Mesenchymal stem cell (in vitro differentiated cells and primary cell): ENCODE measurements around the gene PPP1R1A.
A peak's percentile ranks its signal among the peaks of the same experiment; 100 is the strongest.

ENCODE experiments used
- DNase-seq: peaks from one replicate; pipeline ENCODE4 v3.0.0-alpha.2; 2013
- H2AFZ ChIP-seq: one replicate; pipeline ENCODE4 v1.6.1; 2013; ENCODE audit warnings: low read depth, mild to moderate bottlenecking, control low read depth, inconsistent platforms, low read length, moderate library complexity
- H2AK5ac ChIP-seq: 2 replicates; pipeline ENCODE4 v1.6.1; 2013; ENCODE audit warnings: low read length, moderate library complexity, mild to moderate bottlenecking, inconsistent platforms; ENCODE audit not compliant: severe bottlenecking
- H2BK120ac ChIP-seq: one replicate; pipeline ENCODE4 v1.6.1; 2013; ENCODE audit warnings: low read depth, mild to moderate bottlenecking, inconsistent platforms, low read length, moderate library complexity
- H2BK12ac ChIP-seq, 2 experiments: one replicate each; pipeline ENCODE4 v1.6.1; 2013; ENCODE audit warnings: inconsistent platforms in 2 of 2, low read length in 2 of 2, mild to moderate bottlenecking in 2 of 2, moderate library complexity in 2 of 2, control low read depth in 1 of 2
- H2BK15ac ChIP-seq: one replicate; pipeline ENCODE4 v1.6.1; 2013; ENCODE audit warnings: mild to moderate bottlenecking, low read depth, inconsistent platforms; ENCODE audit not compliant: poor library complexity, severe bottlenecking
- H2BK5ac ChIP-seq: 2 replicates; pipeline ENCODE4 v1.6.1; 2013; ENCODE audit warnings: low read depth, mild to moderate bottlenecking, low read length, control low read depth, inconsistent platforms; ENCODE audit not compliant: poor library complexity, severe bottlenecking
- H3K14ac ChIP-seq, 2 experiments: one replicate each; pipeline ENCODE4 v1.6.1; 2013; ENCODE audit warnings: inconsistent platforms in 2 of 2, low read length in 2 of 2, control low read depth in 1 of 2, mild to moderate bottlenecking in 1 of 2, moderate library complexity in 1 of 2
- H3K18ac ChIP-seq, 2 experiments: one replicate each; pipeline ENCODE4 v1.6.1; 2013; ENCODE audit warnings: inconsistent platforms in 2 of 2, low read length in 2 of 2, control low read depth in 1 of 2, low read depth in 1 of 2, mild to moderate bottlenecking in 1 of 2
- H3K23ac ChIP-seq, 2 experiments: one replicate each; pipeline ENCODE4 v1.6.1; 2013; ENCODE audit warnings: inconsistent platforms in 2 of 2, low read length in 2 of 2, mild to moderate bottlenecking in 2 of 2, moderate library complexity in 2 of 2, control low read depth in 1 of 2
- H3K27ac ChIP-seq: 2 replicates; pipeline ENCODE4 v1.5.1; 2013; ENCODE audit warnings: mild to moderate bottlenecking, moderate library complexity, low read length, control low read depth, inconsistent platforms; ENCODE audit not compliant: poor library complexity, severe bottlenecking
- H3K27me3 ChIP-seq, 2 experiments: 2 replicates each; pipeline versions ENCODE4 v1.6.1 to v1.7.0; 2013; ENCODE audit warnings: low read length in 2 of 2, mild to moderate bottlenecking in 2 of 2, moderate library complexity in 2 of 2, control low read depth in 1 of 2, inconsistent platforms in 1 of 2; ENCODE audit not compliant: control insufficient read depth in 1 of 2, insufficient read depth in 1 of 2
- H3K36me3 ChIP-seq, 2 experiments: 2 replicates each; pipeline versions ENCODE4 v1.6.1 to v1.7.0; 2013; ENCODE audit warnings: low read length in 2 of 2, control low read depth in 1 of 2, inconsistent platforms in 1 of 2, low read depth in 1 of 2, mild to moderate bottlenecking in 1 of 2; ENCODE audit not compliant: insufficient read depth in 2 of 2, control insufficient read depth in 1 of 2
- H3K4ac ChIP-seq, 2 experiments: one replicate each; pipeline ENCODE4 v1.6.1; 2013; ENCODE audit warnings: inconsistent platforms in 2 of 2, low read length in 2 of 2, mild to moderate bottlenecking in 2 of 2, moderate library complexity in 2 of 2, control low read depth in 1 of 2, low read depth in 1 of 2
- H3K4me1 ChIP-seq: 2 replicates; pipeline ENCODE4 v1.6.1; 2013; ENCODE audit warnings: low read depth, low read length, control low read depth; ENCODE audit not compliant: control insufficient read depth, insufficient read depth
- H3K4me2 ChIP-seq: 2 replicates; pipeline ENCODE4 v1.6.1; 2013; ENCODE audit warnings: low read length, mild to moderate bottlenecking, inconsistent platforms; ENCODE audit not compliant: poor library complexity, severe bottlenecking
- H3K4me3 ChIP-seq, 2 experiments: 2 replicates each; pipeline versions ENCODE4 v1.5.1 to v1.7.0; 2013; ENCODE audit warnings: low read length in 2 of 2, mild to moderate bottlenecking in 2 of 2, control low read depth in 1 of 2, low read depth in 1 of 2; ENCODE audit not compliant: insufficient read depth in 1 of 2
- H3K79me1 ChIP-seq: replicated peaks from 2 replicates; pipeline ENCODE4 v1.6.1; 2013; ENCODE audit warnings: mild to moderate bottlenecking, control low read depth, low read length, inconsistent platforms; ENCODE audit not compliant: poor library complexity, severe bottlenecking
- H3K9ac ChIP-seq: 2 replicates; pipeline ENCODE4 v1.7.0; 2013; ENCODE audit warnings: mild to moderate bottlenecking, low read length, moderate library complexity
- H3K9me3 ChIP-seq: 2 replicates; pipeline ENCODE4 v1.7.0; 2013; ENCODE audit warnings: mild to moderate bottlenecking, low read length; ENCODE audit not compliant: control insufficient read depth
- H4K8ac ChIP-seq: one replicate; pipeline ENCODE4 v1.6.1; 2013; ENCODE audit warnings: inconsistent platforms, mild to moderate bottlenecking, low read length, moderate library complexity
- H4K91ac ChIP-seq: one replicate; pipeline ENCODE4 v1.6.1; 2013; ENCODE audit warnings: mild to moderate bottlenecking, low read length, inconsistent platforms
- WGBS: methylation state at CpG from one replicate; pipeline ENCODE4 v1.1.7; 2013; ENCODE audit warnings: mixed read lengths; 5-methylcytosine and 5-hydroxymethylcytosine counted together

The PPP1R1A gene

GRCh38 chr12:54592316-54592715, 3.9 kb upstream of the PPP1R1A start:
- no peak for DNase-seq
- H2AK5ac ChIP-seq: peak overlapping the region; percentile 39
- H3K36me3 ChIP-seq: no peaks in the 10 kb centered on the region
- no peak overlapping the region for H3K4ac ChIP-seq
- H2BK15ac ChIP-seq: no peak overlapping the region
- H2AFZ ChIP-seq: no peak overlapping the region
- peaks cover 36% of the 10 kb centered on the region for H3K4me1 ChIP-seq
- peak overlapping the region; percentile 74 for H3K27ac ChIP-seq
- 78% methylated on average over 2 of the region's 2 CpGs for WGBS
- no peak overlapping the region for H3K14ac ChIP-seq
- H3K27me3 ChIP-seq: peaks cover 20 to 37% of the 10 kb centered on the region in 2 experiments
- peak overlapping the region; percentile 23 for H3K4me2 ChIP-seq
- H3K23ac ChIP-seq: no peak overlapping the region
- H4K8ac ChIP-seq: no peak overlapping the region
- H4K91ac ChIP-seq: no peak overlapping the region
- H3K9me3 ChIP-seq: no peaks in the 10 kb centered on the region
- no peak overlapping the region for H3K4me3 ChIP-seq
- no peak overlapping the region for H2BK12ac ChIP-seq
- H2BK120ac ChIP-seq: no peak overlapping the region
- H2BK5ac ChIP-seq: peak overlapping the region; percentile 11
- no peak overlapping the region for H3K9ac ChIP-seq
- no peaks in the 10 kb centered on the region for H3K79me1 ChIP-seq
- no peak overlapping the region for H3K18ac ChIP-seq

GRCh38 chr12:54590978-54591591, 2.6 kb upstream of the PPP1R1A start:
- Histone ChIP-seq H2AK5ac (peak overlapping the region; percentile 58), H2BK12ac (no peak overlapping the region), H3K4me2 (no peak overlapping the region), H2BK15ac (no peak overlapping the region), H3K4ac (no peak overlapping the region), H3K4me1 (peaks cover 36% of the 10 kb centered on the region), H3K79me1 (no peaks in the 10 kb centered on the region), H3K18ac (no peak overlapping the region), H3K14ac (no peak overlapping the region), H2BK5ac (no peak overlapping the region), H3K9ac (peak overlapping the region; percentile 36), H4K91ac (no peak overlapping the region), H3K23ac (no peak overlapping the region), H3K36me3 (no peaks in the 10 kb centered on the region), H2AFZ (no peak overlapping the region), H4K8ac (no peak overlapping the region), H3K27me3 (peaks cover 29 to 44% of the 10 kb centered on the region in 2 experiments), H2BK120ac (no peak overlapping the region), H3K4me3 (no peak overlapping the region), H3K9me3 (no peaks in the 10 kb centered on the region), H3K27ac (peak overlapping the region; percentile 15)
- 67% methylated on average over 5 of the region's 7 CpGs for WGBS
- DNase-seq: no peak

DNA sequence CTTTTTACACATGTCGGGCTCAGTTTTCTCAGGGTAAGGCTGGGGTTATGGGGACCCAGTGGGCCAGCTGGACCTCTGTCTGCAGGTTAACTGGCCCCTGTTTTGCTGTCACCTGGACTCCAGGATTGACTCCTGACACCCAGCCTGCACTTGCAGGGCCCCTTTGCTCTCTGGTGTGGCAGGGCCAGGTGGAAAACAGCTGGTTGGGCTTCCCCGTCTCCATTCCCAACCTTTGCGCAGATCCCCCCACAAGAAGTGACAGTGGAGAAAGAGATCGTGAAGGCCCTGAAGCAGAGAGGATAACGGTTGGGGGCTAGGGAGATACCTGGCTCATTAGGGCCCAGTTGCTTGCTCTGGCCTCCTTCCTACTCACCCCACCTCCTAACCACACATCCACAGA, 1.5 kb upstream of the PPP1R1A start:
- no peak overlapping the region for H2BK120ac ChIP-seq
- no peak overlapping the region for H3K18ac ChIP-seq
- H3K79me1 ChIP-seq: no peaks in the 10 kb centered on the region
- no peaks in the 10 kb centered on the region for H3K9me3 ChIP-seq
- H3K4me2 ChIP-seq: no peak overlapping the region
- H2BK12ac ChIP-seq: no peak overlapping the region
- H2AFZ ChIP-seq: no peak overlapping the region
- H3K9ac ChIP-seq: no peak overlapping the region
- H3K27me3 ChIP-seq: peaks cover 40 to 49% of the 10 kb centered on the region in 2 experiments
- H2BK15ac ChIP-seq: no peak overlapping the region
- H4K8ac ChIP-seq: no peak overlapping the region
- H4K91ac ChIP-seq: no peak overlapping the region
- peaks cover 36% of the 10 kb centered on the region for H3K4me1 ChIP-seq
- no peak for DNase-seq
- H3K4me3 ChIP-seq: no peak overlapping the region
- H3K36me3 ChIP-seq: no peaks in the 10 kb centered on the region
- H3K4ac ChIP-seq: no peak overlapping the region
- H3K27ac ChIP-seq: no peak overlapping the region
- no peak overlapping the region for H3K14ac ChIP-seq
- 78% methylated on average over 5 of the region's 5 CpGs for WGBS
- no peak overlapping the region for H3K23ac ChIP-seq
- no peak overlapping the region for H2AK5ac ChIP-seq
- no peak overlapping the region for H2BK5ac ChIP-seq

- H3K9ac ChIP-seq: no peak overlapping the region
- H3K4me3 ChIP-seq: peak overlapping the region; percentile 64 to 65
- no peak overlapping the region for H3K14ac ChIP-seq
- H2BK120ac ChIP-seq: no peak overlapping the region
- no peak overlapping the region for H3K4ac ChIP-seq
- H3K27me3 ChIP-seq: peaks cover 51 to 57% of the 10 kb centered on the region in 2 experiments
- H3K79me1 ChIP-seq: no peaks in the 10 kb centered on the region
- H4K91ac ChIP-seq: no peak overlapping the region
- H3K27ac ChIP-seq: no peak overlapping the region
- peaks cover 35% of the 10 kb centered on the region for H3K4me1 ChIP-seq
- H2BK15ac ChIP-seq: no peak overlapping the region
- no peak overlapping the region for H4K8ac ChIP-seq
- DNase-seq: no peak
- no peak overlapping the region for H3K23ac ChIP-seq
- 28% methylated on average over 13 of the region's 13 CpGs for WGBS
- peak overlapping the region; percentile 73 for H3K4me2 ChIP-seq
- H2BK5ac ChIP-seq: no peak overlapping the region
- H3K18ac ChIP-seq: no peak overlapping the region
- no peaks in the 10 kb centered on the region for H3K9me3 ChIP-seq
- H3K36me3 ChIP-seq: no peaks in the 10 kb centered on the region
- H2BK12ac ChIP-seq: no peak overlapping the region
- no peak overlapping the region for H2AK5ac ChIP-seq
- H2AFZ ChIP-seq: no peak overlapping the region
Measured at GRCh38 chr12:54588890-54589267, 420 bp upstream of the PPP1R1A start.
